ENCODE results near the gene SCGB3A1.

GRCh38 chr5:180599590-180599914 lies 8.3 kb upstream of the SCGB3A1 start:
- TF ChIP-seq CTCF (conservative IDR thresholded peaks at IDR 0.05; ENCODE audit: low read depth, low read length) (no peak), EZH2 (IDR thresholded peaks at IDR 0.05; ENCODE audit: low read length, unreplicated experiment) (no peak), EZH2phosphoT487 (IDR thresholded peaks at IDR 0.05; ENCODE audit: borderline replicate concordance, low read length) (no peak)
